ACHN (cell line): ENCODE data around the gene PLXNA4.

Experiments
- DNase-seq: peaks from one replicate; pipeline ENCODE4 v3.0.0-alpha.2; 2015
- in situ Hi-C: cut with HindIII; loops from 2 replicates; pipeline ENCODE4 v1.10.0; 2017; ENCODE audit warnings: low sequenced_read_pairs, low pct_ligation_motif_present, low pct_unique_long_range_greater_than_20kb

Gene PLXNA4

DNA sequence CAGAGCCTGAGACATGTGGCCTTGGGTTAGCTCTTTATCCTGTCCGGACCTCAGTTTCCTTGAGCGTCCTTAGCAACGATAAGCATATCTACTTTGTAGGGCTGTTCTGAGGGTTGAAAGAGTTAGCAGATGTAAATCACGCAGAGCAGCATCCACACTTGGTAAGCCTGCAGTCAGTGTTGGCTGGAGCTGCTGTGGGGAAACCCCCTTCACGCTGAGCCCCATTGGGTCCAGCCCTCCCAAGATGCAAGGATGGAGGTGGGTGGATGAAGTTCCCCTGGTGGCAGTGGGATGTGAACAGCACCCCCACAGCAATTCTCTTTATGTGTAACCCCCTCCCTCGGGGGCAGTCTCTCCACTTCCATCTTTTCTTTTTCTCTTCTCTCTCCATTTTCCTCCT is 109.9 kb downstream of the PLXNA4 start:
- no peak for DNase-seq
- in situ Hi-C loops, result no loop called here

DNA sequence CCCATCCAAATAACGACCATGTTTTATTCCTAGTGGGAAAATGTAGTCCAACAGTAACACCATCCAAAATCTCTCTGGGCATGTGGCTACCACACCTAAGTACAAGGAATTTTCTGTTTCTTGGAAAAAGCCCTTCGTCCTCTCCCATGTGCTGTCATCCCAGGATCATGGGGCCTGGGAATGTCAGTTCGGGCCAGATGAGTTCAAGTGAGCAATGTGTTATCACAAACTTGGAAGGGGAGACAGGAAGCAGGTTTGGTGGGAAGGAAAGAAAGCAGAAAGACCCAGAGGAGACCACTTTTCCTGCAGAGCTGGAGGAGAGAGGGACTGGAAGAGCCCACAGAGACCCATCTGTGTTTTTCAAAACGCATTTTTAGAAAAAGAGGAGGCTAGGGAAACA is 110.8 kb downstream of the PLXNA4 start:
- no peak for DNase-seq
- in situ Hi-C loops, result no loop called here

DNA sequence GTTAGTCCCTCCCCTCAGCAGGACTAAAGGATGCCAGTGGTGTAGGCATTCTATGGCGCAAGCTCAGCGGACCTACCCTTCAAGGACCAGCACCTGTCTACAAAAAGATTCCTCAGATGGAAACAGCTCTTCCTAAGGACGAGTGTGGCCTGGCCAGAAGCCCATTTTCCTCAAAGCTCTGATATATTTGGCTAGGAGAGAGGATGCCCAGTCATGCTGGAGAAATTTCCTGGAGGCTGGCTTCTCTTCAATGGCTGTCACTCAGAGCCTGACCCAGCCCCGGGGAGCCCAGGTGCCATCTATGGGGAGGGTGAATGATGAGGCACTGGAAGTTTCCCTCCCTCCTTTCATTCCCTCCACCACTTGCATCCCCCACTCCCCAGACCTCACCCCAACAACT is 111.5 kb downstream of the PLXNA4 start:
- in situ Hi-C loops, result no loop called here
- no peak for DNase-seq

DNA sequence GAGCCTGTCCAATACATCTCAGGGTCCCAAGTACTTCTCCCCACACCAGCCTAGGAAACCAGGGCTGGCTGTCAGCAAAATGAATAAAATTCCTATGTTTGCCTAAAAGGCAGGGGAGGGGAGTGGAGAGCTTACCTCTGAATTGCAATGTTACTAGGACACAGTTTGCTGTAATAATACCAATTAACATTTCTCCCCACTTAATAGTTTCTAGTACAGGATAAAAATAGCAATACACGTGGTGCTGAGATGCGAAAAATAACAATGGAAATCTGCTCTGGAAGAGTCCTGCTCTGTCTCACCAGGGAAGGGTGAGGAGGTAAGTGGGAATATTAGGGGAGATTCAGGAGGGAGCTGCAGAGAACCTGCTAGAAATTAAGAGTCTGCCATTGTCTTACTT is 112.3 kb downstream of the PLXNA4 start:
- in situ Hi-C loops, result no loop called here
- no peak for DNase-seq

DNA sequence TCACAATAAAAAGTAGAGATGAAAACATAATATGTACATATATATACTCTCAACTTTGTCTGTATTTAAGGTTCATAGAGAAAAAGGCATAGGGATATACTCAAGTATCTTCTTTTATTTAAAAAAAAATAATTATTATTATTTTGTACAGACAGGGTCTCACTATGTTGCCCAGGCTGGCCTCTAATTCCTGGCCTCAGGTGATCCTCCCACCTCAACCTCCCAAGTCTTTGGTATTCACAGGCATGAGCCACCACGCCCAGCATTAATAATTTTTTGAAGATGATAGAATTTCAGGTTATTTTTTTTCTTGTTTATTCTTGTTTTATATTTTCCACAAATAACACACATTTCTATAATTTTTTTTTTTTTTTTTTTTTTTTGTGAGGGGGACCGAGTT is 113.8 kb downstream of the PLXNA4 start:
- in situ Hi-C loops, result no loop called here
- no peak for DNase-seq

DNA sequence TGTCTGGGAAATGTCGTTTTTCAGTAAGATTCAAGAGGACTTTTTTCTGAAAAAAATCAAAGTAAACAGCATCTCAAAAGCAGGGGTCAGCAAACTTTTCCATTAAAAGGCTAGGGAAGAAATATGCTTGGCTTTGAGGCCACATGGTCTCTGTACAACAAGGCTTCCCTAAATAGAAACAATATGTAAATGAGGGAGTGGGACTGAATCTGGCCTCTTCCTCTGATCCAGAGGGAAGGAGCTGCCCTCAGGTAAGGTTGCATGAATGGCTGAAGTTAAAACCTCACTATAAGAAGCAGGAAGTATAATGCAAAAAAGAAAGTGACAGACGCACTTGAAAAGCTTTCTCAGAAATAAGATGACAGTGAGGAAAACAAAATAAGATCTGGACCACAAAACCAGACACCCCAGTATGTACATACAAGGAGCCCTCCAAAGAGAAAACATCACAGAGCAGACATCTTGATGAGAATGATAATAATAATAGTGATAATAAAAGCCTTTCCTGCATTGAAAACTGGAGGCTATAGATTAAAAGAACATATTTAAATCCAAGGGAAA is 115.2 kb downstream of the PLXNA4 start:
- DNase-seq, result no peak
- in situ Hi-C loops, result no loop called here

DNA sequence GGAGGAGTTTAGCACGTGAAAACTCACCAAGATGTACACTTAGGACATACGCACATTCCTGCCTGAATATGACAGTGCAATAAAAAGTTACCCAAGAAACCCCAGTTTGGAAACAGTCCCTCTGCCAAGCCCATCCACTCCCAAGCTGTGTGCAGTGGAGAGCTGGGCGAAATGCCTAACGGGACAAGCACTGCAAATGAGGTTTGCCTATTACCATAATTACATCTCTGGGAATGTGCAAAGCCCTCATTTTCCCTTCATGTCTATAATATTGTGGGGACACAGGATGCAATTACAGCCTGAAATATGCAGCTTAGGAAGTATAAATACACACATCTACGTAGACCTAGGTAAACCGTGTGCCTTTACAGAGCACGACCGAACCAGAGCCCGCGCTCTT is 117.5 kb downstream of the PLXNA4 start:
- DNase-seq, result no peak
- in situ Hi-C loops, result no loop called here

DNA sequence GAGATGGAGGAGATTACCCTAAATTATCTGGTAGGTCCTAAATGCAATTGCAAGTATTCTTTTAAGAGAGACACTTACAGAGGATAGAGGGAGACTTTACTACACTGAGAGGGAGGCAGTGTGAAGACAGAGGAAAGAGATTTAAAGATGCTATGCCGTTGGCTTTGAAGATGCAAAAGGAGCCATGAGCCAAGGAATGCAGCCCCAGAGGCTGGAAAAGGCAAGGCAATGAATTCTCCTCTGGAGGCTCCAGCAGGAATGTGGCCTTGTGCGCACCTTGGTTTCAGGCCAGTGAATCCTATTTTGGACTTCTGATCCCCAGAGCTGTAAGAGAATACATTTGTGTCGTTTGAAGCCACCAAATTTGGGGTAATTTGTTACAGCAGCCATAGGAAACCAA is 118.6 kb downstream of the PLXNA4 start:
- in situ Hi-C loops, result no loop called here
- no peak for DNase-seq

DNA sequence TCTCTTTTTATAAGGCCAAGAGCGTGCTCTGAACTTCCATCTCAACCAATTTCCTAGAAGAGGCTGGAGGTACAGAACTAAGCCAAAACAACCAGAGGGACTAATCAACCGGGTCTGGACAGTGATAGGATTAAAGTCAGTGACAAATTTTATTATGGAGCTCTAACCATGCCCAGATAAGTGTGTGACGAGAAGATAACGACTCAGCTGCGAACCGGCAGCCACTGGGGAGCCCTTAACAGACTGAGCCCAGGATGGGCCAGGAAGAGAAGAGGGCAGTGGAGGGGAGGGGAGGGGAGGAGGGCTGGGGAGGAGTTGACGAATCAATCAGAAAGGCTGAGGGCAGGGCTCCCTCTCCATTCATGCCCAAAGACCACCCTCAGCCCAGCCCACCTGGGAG is 119.9 kb downstream of the PLXNA4 start:
- no peak for DNase-seq
- in situ Hi-C loops, result no loop called here

DNA sequence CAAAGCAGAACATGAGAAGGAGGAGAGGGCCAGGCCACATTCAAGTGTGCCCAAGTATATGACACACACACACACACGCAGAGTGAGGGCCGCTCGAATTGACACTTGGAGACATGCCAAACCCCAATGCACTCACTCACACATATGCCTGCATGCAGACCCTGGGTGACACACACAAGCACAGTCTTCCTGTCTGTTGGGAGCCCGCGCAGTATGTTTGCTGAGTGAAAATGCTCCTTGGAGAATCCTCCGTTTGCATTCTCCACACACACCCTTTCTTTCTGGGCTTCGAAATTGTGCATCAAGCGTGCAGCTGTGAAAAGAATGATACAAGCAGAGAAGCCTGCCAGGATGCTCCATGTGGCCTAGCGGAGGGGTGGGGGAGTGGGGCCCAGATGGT is 120.9 kb downstream of the PLXNA4 start:
- no peak for DNase-seq
- in situ Hi-C loops, result no loop called here

DNA sequence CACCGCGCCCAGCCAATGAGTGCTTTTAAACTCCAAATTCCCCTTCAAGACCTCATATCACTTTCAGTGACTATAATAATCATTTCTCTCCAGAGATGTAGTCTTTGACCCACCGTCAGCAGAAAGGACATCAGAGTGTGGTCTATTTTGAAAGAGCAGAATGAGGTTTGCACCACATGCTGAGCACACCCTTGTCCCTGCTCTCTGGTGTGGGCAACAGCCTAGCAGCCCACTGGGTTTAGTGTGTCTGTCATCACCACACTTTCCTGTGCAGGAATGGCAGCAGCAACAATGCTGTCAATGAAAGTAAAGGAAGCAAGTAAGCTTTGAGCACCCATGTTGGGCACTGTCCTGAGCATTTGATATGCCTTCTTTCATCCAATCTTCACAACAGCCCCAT is 122.4 kb downstream of the PLXNA4 start:
- in situ Hi-C loops, result no loop called here
- DNase-seq, result no peak

DNA sequence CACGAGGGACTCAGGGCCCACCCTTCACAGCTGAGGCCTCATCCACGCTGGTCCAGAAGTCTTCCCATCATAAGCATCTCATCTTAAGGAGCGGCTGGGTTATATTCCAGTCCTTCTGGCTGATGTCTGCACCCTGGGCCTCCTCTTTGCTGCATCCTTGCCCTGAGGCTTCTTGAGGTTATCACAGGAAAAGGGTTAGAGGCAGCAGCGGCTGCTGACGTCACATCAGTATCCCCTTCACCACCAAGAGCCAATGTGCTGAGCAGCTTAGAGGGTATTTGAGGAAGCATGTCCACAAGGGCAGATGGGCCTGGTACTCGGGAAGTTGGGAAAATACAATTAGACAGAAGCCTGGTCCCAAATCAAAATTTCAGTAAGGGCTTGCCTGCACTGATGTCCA is 125.1 kb downstream of the PLXNA4 start:
- no peak for DNase-seq
- in situ Hi-C loops, result no loop called here

DNA sequence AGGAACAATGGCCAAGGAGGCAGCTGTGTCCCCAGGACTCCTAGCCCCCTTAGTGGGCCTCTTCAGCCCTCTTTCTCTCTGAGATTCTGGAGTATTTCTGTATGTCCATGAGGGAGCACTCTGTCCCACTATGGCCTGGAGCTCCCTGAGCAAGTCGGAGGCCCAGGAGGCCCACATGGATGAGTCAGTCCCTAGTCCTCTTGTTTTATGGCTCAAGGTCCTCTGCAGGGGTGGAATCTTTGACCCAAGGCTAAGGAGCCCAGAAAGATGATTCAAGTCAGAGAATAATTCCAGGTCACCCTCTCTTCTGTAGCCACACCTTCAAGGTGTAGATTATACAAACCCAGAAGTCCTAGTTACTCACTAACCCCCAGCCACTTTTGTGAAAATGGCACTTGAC is 125.6 kb downstream of the PLXNA4 start:
- in situ Hi-C loops, result no loop called here
- DNase-seq, result no peak

DNA sequence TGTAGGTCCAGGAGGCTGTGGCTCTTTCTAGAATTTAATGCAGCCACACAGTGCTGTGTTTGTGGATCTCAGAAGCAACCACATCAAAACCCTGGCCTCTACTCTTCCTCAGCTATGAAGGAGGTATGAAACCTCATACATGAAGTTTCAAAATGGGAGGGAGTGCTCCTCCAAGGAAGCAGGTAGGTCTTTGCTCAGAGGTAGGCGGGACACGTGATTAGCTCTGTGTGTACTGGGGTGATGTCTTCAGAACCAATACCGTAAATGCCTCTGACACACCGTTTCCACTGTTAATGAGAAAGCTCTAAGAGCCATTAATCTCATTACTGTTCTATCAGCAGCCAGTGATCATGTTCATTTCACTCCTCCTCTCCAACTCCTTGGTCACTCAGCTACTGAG is 126.1 kb downstream of the PLXNA4 start:
- no peak for DNase-seq
- in situ Hi-C loops, result no loop called here

DNA sequence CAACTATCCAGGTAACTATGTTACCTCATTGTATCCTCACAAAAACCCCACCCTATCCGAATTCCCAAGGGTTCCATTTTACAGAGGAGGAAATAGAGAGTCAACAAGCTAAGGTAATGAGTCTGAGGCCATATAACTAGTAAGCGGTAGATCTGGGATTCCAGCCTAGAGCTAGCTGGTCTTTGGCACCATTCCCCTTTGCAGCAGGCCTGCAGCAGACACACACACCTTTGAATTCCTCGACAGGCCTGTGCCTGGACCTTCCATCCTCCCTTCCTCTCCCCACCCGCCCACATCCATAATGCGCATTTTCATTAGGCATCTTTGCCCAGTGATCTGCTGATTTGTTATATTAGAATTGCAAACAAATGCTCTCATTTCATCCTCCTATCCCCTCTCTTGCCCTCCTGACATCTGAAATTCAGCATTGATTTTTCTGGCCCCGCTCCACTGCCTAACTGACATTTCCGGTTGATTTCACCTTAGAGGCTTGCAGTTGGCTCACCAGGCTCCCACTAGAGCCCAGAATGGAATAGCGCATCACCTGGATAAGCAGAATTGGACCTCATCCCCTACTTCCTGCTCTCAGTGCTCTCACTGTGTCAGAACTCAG is 129.5 kb downstream of the PLXNA4 start:
- in situ Hi-C loops, result no loop called here
- no peak for DNase-seq

DNA sequence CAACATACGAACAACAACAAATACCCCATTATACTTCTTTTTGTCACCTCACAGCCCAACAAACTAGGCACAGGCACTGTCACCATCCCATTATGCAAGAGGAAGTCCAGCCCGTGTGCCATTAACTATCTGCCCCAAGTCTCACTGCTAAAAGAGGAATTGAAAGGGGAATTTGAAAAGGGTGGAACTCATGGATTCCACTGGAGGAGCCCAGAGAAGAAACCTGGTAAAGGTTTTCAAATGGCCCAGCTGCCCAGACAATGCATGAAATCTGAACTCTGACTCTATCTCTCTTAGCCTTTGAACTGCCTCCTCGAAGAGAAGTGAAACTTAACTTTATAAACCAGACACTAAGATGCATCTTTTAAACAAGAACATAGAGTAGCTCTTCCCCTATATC is 130.0 kb downstream of the PLXNA4 start:
- in situ Hi-C loops, result no loop called here
- no peak for DNase-seq

DNA sequence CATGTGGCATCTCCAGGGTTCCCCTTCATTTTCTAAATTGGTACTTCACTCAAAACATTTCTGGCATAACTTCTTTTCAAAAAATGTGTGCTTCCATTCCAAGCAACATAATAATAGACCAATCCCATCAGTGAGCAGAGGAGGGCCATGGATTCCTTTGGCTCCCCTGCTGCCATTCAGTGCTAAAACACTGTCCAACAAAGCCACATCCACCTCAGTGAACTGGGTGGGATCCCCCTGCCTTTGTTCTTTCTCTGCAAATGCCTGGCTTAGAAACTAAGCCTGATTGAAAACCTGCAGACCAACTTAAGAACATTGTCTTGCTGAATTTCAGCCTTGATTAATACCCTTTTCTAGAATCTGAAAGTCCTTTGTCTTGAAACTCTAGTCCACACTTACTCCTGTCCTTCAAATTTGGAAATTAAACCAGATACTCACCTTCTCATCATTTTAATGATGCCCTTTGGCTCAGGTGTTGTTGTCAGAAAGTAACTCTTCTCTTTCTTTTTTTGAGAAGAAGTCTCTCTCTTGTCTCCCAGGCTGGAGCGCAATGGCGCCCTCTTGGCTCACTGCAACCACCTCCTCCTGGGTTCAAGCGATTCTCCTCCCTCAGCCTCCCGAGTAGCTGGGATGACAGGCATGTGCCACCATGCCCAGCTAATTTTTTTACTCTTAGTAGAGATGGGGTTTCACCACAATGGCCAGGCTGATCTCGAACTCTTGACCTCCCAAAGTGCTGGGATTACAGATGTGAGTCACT is 132.3 kb downstream of the PLXNA4 start:
- in situ Hi-C loops, result no loop called here
- DNase-seq, result no peak

DNA sequence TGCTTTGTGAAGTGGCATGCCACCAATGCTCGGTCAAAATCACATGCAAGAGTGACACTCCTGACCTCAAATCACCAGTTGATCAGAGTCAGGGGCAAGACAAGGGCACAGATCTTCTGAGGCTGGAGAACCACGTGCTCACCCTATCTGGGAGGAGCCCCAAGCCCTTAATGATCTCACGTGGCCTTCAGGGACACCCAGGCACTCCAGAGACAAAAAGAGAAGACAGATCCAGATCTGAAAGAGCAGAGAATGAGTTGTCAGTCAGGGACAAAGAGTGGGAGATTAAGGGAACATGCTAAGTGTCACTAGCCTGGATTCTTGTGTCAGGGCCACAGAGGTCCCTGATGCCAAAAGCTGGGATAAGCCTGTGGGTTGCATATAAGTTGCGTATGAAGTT is 134.3 kb downstream of the PLXNA4 start:
- DNase-seq, result no peak
- in situ Hi-C loops, result no loop called here

DNA sequence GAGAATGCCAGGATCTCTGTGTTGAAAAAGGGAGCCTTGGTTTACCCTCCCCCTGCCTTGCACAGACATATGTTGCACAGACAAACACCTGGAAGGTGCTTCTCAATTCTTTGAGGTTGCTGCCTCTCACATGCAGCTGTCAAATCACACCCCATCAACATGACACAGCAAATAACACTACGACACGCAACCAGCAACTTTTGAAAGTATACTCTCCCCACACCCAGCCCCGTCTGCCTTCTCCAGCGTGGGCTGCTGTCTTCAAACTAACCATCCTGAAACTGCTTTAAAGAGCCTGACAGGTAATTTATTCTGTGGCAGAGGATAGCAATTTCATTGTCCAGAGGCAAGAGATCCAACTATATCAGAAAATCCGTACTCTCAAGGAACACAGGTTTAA is 136.1 kb downstream of the PLXNA4 start:
- in situ Hi-C loops, result no loop called here
- DNase-seq, result no peak

DNA sequence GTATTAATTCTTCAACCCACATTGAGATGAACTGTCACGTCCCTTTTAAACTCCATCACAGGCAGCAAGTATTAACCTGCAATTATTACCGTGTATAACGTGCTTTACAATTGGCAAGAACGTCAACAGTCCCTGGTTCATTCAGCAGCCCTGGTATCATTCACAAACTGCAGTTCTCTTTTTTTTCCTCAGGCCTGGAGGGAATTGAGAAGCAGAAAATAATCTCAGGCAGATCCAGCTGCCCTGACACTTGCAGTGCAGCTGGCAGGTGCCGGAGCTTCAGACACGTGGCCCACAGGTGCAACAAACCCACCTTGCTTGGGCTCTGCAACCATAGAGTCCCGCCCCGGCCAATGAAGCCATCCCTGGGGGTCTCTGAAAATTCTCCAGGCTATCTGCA is 137.3 kb downstream of the PLXNA4 start:
- in situ Hi-C loops, result no loop called here
- DNase-seq, result no peak
